ENCODE measurements around the gene LTBP2. TPM values are rescaled to one million over a fixed set of nuclear protein-coding genes. Genes with fewer than 3 reads are reported as not detected.

The LTBP2 gene
- total and polyA plus RNA-seq, 2 of the 8 experiments (the other 6 are each of a cell fraction or from before 2014, with no cell fraction given) = 0.48 to 0.89 TPM

DNA sequence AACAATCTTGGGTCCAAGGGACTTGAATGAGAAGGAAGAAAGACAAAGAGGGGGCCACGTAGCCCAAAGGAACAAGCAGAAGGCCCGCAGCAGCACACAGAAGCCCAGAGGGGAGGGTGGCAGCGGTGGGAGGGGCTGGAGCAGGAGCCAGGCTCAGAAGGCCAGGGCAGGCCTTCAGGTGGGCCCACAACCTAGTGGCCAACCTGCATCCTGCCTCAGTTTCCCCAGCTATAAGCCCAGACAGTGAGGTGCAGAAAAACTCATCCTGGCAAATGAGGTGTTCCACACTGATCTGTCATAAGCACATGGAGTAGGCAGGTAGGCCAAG is 34.1 kb downstream of the LTBP2 start:
- CTCF ChIA-PET (ENCODE audit: partially characterized antibody) = interaction anchor here (0.6 to 1.3 kb wide), 2 partner anchors 43 to 283 kb away, joined by 3 read pairs; no protein-coding TSS in a partner anchor
- POLR2A ChIA-PET (ENCODE audit: partially characterized antibody) = no interaction called here
- H4K8ac ChIP-seq (ENCODE audit: extremely low read depth, insufficient read depth, low read length) = no peak overlapping the region
- TF ChIP-seq USF2 (IDR thresholded peaks at IDR 0.05; ENCODE audit: low read length) = no peak
- no peak for TF ChIP-seq RXRA (IDR thresholded peaks at IDR 0.05; ENCODE audit: insufficient read depth, low read depth, low read length)
- no peak for TF ChIP-seq CHD1 (IDR thresholded peaks at IDR 0.05; ENCODE audit: low read depth, low read length)
- no peak for TF ChIP-seq RFX5 (IDR thresholded peaks at IDR 0.05; ENCODE audit: borderline replicate concordance, low read depth, low read length)
- TF ChIP-seq CTCF (IDR thresholded peaks at IDR 0.05; ENCODE audit: control extremely low read depth in 1 of 3, insufficient read depth in 1 of 3, low read depth in 1 of 3, low read length in 3 of 3) = no peak
- no peak for TF ChIP-seq CBX8 (IDR thresholded peaks at IDR 0.05; ENCODE audit: borderline replicate concordance, low read depth, low read length)
- no peak for TF ChIP-seq TAF7 (optimal IDR thresholded peaks at IDR 0.05; ENCODE audit: borderline replicate concordance, low read depth, low read length)
- no peak for TF ChIP-seq GTF2F1 (IDR thresholded peaks at IDR 0.05; ENCODE audit: borderline replicate concordance, low read depth, low read length)
- TF ChIP-seq YY1 (IDR thresholded peaks at IDR 0.05; ENCODE audit: low read depth, low read length) = no peak
- no peak for TF ChIP-seq FOSL1 (IDR thresholded peaks at IDR 0.05; ENCODE audit: insufficient read depth, low read depth, low read length)

More for the DNA sequence above, 34.1 kb downstream of the LTBP2 start:
- Histone ChIP-seq H3K9me3 (ENCODE audit: insufficient read depth in 2 of 2, low read depth in 1 of 2, low read length in 1 of 2) (no peaks in the 10 kb centered on the region), H4K20me1 (replicated peaks in 1 of 2; ENCODE audit: control insufficient read depth in 1 of 2, insufficient read depth in 2 of 2, low read length in 2 of 2) (no peaks in the 10 kb centered on the region), H2BK20ac (ENCODE audit: low read length) (no peak overlapping the region), H3K18ac (ENCODE audit: extremely low read depth, low read length) (no peak overlapping the region), H4K91ac (replicated peaks; ENCODE audit: insufficient read length, low read length) (no peak overlapping the region), H2AK5ac (ENCODE audit: low read depth, low read length) (no peak overlapping the region), H3K27me3 (replicated peaks in 1 of 4; ENCODE audit: control insufficient read depth in 3 of 4, extremely low read depth in 1 of 4, insufficient read depth in 3 of 4, low read length in 3 of 4) (no peaks in the 10 kb centered on the region), H3K23me2 (ENCODE audit: low read depth, low read length) (no peaks in the 10 kb centered on the region), H2BK120ac (replicated peaks; ENCODE audit: low read depth, low read length) (no peak overlapping the region), H4K5ac (ENCODE audit: insufficient read length, low read depth, low read length) (no peak overlapping the region), H2BK5ac (ENCODE audit: low read depth, low read length) (no peak overlapping the region), H3K79me2 (ENCODE audit: control insufficient read depth in 1 of 2, insufficient read depth in 2 of 2, low read length in 2 of 2) (no peaks in the 10 kb centered on the region), H3K4ac (replicated peaks; ENCODE audit: insufficient read length, low read depth, low read length) (no peak overlapping the region), H3K23ac (ENCODE audit: insufficient read length) (no peak overlapping the region), H3K56ac (replicated peaks; ENCODE audit: insufficient read length, low read depth, low read length) (no peak overlapping the region), H3K9ac (replicated peaks in 1 of 4; ENCODE audit: extremely low read depth in 1 of 4, low read depth in 3 of 4, low read length in 3 of 4) (no peak overlapping the region), H2BK12ac (ENCODE audit: low read depth, low read length) (no peak overlapping the region), H2BK15ac (ENCODE audit: low read length) (no peak overlapping the region), H3K79me1 (ENCODE audit: low read depth, low read length) (no peaks in the 10 kb centered on the region), H3K36me3 (ENCODE audit: control insufficient read depth in 2 of 4, insufficient read depth in 4 of 4, low read length in 3 of 4) (no peaks in the 10 kb centered on the region), H2AFZ (ENCODE audit: low read length) (no peak overlapping the region), H3K4me1 (replicated peaks in 1 of 4; ENCODE audit: control insufficient read depth in 3 of 4, insufficient read depth in 4 of 4, low read length in 3 of 4) (peaks cover 0 to 6% (median 0%) of the 10 kb centered on the region in 4 experiments; a peak in 3 of 7 replicates), H3K14ac (ENCODE audit: insufficient read length) (no peak overlapping the region), H3K27ac (ENCODE audit: low read depth, low read length) (no peak overlapping the region), H3K4me2 (ENCODE audit: insufficient read depth in 1 of 2, low read depth in 2 of 2, low read length in 2 of 2) (no peak overlapping the region), H3K4me3 (ENCODE audit: extremely low read depth in 1 of 4, insufficient read depth in 2 of 4, low read depth in 3 of 4, low read length in 4 of 4) (no peak overlapping the region)
- DNase-seq (ENCODE audit: low read depth in 1 of 2, low spot score in 2 of 2) = no peak
- FAIRE-seq = no peak
- 65% methylated on average over 3 of the region's 3 CpGs; no CpG with 5 or more reads in 1 of the 2 experiments for WGBS, 2 experiments (ENCODE audit: extremely low coverage in 1 of 2, insufficient coverage in 1 of 2, insufficient read length in 1 of 2, insufficient replicate concordance in 2 of 2, low coverage in 1 of 2, low lambda C conversion rate in 2 of 2, missing lambda C conversion rate in 1 of 2)

All from H1 (cell line).